Peyer's patch (tissue), 4 donors: ENCODE results near the gene AGBL4. TPM values are rescaled to one million over a fixed set of nuclear protein-coding genes. Genes with fewer than 3 reads are reported as not detected.
A peak's percentile ranks its signal among the peaks of the same experiment; 100 is the strongest.

ENCODE experiments used
- DNase-seq, 3 donors: peaks; one replicate each; pipeline ENCODE4 v3.0.0-alpha.2; 2017 to 2019
- H3K27ac ChIP-seq, 4 donors: fragments of 200-600 bp; sonication (generic); one replicate each; pipeline ENCODE4 v1.5.1; 2016 to 2019
- H3K27me3 ChIP-seq, 2 donors: fragments of 200-600 bp; sonication (generic); one replicate each; pipeline ENCODE4 v1.5.1; 2019
- H3K36me3 ChIP-seq, 3 donors: fragments of 200-600 bp; sonication (generic); one replicate each; pipeline ENCODE4 v1.5.1; 2016 to 2019
- H3K4me1 ChIP-seq, 4 donors: fragments of 200-600 bp; sonication (generic); one replicate each; pipeline ENCODE4 v1.5.1; 2016 to 2019
- H3K4me3 ChIP-seq, 4 donors: fragments of 200-600 bp; sonication (generic); 1 replicate in 3 of 4; 2 replicates in 1 of 4; pipeline ENCODE4 v1.5.1; 2016 to 2019; ENCODE audit warnings: mild to moderate bottlenecking in 1 of 4
- H3K9me3 ChIP-seq, 4 donors: fragments of 200-600 bp; sonication (generic); one replicate each; pipeline ENCODE4 v1.5.1; 2016 to 2019; ENCODE audit warnings: mild to moderate bottlenecking in 1 of 4
- POLR2A ChIP-seq, 2 donors: fragments of 450-650 bp; IDR thresholded peaks; one replicate each; pipeline ENCODE4 v1.5.1; 2017; ENCODE audit warnings: antibody characterized with exemption in 2 of 2, mild to moderate bottlenecking in 2 of 2, moderate library complexity in 2 of 2
- total RNA-seq, 4 donors: library from RNA; depleted of rRNA; stranded (reverse); fragments of >200 nt; gene quantifications; one replicate each; pipeline ENCODE4 v1.1.0, GENCODE V29; 2016
- TF ChIP-seq, protein P1 (sequence below), 6 experiments: fragments of 450-650 bp in 4 of 6; fragments of 200-600 bp in 2 of 6; sonication (generic) in 1 of 6; IDR thresholded peaks; one replicate each; pipeline ENCODE4 v1.5.1; 2017 to 2019; ENCODE audit warnings: antibody characterized with exemption in 6 of 6, mild to moderate bottlenecking in 3 of 6, moderate library complexity in 1 of 6

Gene AGBL4
- 1 to 10 TPM in 1 of 4 donors, not detected in 3; 2.5 TPM for total RNA-seq

DNA sequence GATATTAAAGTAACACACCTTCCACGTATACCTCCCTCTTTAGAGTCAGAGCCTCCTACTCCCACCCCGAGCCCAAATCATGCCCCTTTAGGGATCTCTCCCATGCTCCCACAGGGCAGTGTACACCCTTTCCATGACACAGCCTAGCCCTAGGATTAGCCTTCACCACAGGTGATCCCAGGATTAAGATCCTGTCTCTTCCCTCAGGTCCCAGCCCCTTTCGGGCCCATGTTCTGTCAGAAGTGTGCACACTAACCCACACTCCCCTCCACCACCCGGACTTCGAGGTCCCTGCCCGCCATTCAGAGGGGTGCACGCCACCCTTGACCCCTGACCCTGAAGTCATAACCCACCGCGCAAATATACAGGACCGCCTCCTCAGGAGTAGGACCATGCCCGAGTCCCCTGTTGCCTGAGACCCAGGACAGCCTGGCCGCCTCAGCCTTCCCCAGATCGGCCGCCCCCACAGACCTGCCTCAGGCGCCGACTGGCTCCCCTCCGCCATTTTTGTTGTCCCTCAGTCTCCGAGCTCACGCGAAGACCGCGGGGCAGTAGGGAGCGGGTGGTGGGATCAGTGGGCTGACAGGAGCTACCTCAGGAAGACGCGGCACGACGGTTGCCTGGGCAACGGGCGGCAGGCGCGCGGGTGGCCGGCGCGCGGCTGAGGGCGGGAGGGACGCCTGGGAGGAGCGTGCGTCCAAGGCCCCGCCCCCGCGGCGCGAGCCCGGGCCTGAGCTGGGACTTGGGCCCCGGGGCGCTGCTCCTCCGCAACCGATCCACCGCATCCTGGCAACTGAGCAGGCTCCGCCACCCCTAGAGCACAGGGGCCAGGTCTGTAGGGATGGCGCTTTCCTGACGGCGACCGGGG is at the start of gene AGBL4:
Gene AGBL4 (minus strand): TSS at position 663 of the 868 bp plus-strand sequence.
- peak within 1 kb of the TSS; percentile 4 to 56 (median 37) for H3K4me3 ChIP-seq
- H3K27me3 ChIP-seq: no peaks in the 10 kb centered on the region
- H3K9me3 ChIP-seq: no peaks in the 10 kb centered on the region
- H3K27ac ChIP-seq: no peak within 1 kb of the TSS
- no peaks in the 10 kb centered on the region for H3K36me3 ChIP-seq
- TF ChIP-seq, protein P1, sequence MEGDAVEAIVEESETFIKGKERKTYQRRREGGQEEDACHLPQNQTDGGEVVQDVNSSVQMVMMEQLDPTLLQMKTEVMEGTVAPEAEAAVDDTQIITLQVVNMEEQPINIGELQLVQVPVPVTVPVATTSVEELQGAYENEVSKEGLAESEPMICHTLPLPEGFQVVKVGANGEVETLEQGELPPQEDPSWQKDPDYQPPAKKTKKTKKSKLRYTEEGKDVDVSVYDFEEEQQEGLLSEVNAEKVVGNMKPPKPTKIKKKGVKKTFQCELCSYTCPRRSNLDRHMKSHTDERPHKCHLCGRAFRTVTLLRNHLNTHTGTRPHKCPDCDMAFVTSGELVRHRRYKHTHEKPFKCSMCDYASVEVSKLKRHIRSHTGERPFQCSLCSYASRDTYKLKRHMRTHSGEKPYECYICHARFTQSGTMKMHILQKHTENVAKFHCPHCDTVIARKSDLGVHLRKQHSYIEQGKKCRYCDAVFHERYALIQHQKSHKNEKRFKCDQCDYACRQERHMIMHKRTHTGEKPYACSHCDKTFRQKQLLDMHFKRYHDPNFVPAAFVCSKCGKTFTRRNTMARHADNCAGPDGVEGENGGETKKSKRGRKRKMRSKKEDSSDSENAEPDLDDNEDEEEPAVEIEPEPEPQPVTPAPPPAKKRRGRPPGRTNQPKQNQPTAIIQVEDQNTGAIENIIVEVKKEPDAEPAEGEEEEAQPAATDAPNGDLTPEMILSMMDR (IDR thresholded peaks at IDR 0.05): no peak
- DNase-seq: peak in 2 of 3 donors; percentile 54 to 63
- peaks cover 0 to 10% (median 0%) of the 10 kb centered on the region in 4 donors for H3K4me1 ChIP-seq

DNA sequence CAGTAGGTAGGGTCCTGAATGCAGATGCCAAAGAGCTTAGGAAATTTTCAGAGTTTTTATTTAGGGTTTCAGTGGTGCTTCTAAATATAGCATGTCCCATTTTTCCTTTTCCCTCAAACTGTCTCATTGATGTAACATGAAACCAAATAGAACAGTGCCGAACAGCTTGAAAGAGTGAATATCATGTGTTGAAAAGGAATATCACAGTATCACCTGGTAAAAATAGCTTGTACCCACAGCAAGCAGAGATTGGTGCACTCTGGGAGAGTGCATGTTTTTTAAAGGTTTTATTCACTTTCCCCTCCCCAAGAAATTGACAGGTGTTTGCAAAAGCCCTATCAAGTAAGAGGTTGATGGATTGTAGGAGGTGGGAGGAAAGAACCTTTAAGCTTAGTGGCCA is 43.1 kb upstream of the AGBL4 start:
- no peak overlapping the region for H3K27ac ChIP-seq
- no peak overlapping the region for H3K4me3 ChIP-seq
- no peaks in the 10 kb centered on the region for H3K36me3 ChIP-seq
- DNase-seq: no peak
- no peaks in the 10 kb centered on the region for H3K4me1 ChIP-seq
- H3K27me3 ChIP-seq: no peaks in the 10 kb centered on the region
- no peak for TF ChIP-seq POLR2A (IDR thresholded peaks at IDR 0.05)
- TF ChIP-seq, protein P1 (IDR thresholded peaks at IDR 0.05): no peak
- H3K9me3 ChIP-seq: no peaks in the 10 kb centered on the region

DNA sequence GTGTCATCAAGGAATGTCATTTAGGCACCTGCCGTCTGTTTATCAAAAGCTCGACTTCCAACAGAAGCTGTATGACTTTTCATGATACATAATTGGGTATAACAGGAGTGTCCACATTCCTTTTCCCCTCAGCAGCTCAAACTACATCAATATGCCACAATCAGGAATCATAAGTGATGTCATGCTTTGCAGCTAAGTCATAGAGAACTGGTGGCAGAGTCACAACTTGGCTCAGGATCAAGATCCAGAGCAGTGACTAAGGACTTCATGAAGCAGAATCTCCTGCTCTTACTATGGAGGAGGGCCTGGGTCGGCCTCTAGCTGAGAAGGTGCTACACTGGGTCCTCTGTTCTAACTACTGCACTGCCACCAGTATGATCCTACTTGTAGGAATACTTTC is 36.5 kb upstream of the AGBL4 start:
- H3K9me3 ChIP-seq: no peaks in the 10 kb centered on the region
- no peaks in the 10 kb centered on the region for H3K36me3 ChIP-seq
- H3K4me3 ChIP-seq: no peak overlapping the region
- no peaks in the 10 kb centered on the region for H3K4me1 ChIP-seq
- no peak overlapping the region for H3K27ac ChIP-seq
- H3K27me3 ChIP-seq: no peaks in the 10 kb centered on the region
- TF ChIP-seq POLR2A (IDR thresholded peaks at IDR 0.05): no peak
- TF ChIP-seq, protein P1 (IDR thresholded peaks at IDR 0.05): no peak
- no peak for DNase-seq

DNA sequence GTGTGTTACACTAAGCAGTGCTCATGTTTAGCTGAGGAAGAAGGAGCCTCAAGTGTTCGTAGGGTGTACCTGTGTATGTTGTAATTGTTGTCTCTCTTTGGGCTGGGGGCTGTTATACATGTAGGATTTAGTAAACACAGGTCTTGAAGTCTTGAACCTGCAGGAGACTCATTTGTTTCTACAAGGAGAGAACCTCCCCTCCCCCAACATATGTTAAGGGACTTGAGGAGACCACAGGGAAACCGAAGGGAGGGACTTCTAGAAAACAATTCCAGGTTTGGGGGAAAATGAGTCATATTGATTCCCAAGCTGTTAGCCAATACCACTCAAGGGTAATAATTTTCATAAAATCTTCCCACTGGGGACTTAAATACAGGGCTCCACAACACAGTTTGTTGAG is 25.0 kb upstream of the AGBL4 start:
- H3K27ac ChIP-seq: no peak overlapping the region

DNA sequence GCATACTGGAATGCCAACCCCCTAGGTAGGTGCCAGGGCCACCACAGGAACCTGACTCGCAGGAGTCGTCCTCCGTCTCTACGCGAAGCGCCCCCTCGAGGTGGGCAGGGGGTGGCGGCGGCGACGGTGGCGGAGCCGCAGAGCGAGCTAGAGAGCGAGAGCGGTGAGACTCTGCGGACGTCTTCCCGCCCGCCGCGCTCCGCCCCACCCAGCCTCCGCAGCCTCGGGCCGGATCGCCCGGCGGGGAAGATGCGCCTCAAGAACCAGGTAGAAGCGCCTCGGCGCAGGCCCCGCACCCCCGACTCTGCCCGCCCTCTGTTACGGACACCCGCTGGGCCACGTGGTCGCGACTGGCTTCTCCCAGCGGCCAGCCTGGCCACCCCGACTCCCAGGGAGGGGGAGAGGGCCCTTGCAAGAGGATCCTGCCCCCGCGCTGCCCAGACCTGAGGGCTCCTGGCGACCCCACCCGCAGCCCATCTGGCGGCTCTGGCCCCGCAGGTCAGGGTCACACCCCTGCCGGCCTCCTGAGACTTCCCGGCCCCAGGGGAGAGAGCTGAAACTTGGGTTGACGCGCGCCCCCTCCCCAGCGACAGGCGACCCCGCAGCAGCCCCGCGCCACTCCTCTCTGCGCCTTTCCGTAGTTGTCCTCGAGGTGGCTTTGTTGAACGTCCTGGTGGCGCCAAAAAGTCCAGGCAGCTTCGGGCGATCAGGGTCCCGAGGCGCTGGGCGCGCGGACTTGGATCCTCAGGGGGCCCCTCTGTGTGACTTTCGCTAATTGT is 24.4 kb upstream of the AGBL4 start:
- Histone ChIP-seq H3K36me3 (no peaks in the 10 kb centered on the region), H3K4me1 (no peaks in the 10 kb centered on the region), H3K27me3 (peaks cover 0 to 11% of the 10 kb centered on the region in 2 donors), H3K4me3 (peak overlapping the region in 2 of 4 donors; percentile 6 to 25), H3K27ac (no peak overlapping the region), H3K9me3 (no peaks in the 10 kb centered on the region)
- no peak for TF ChIP-seq POLR2A (IDR thresholded peaks at IDR 0.05)
- TF ChIP-seq, protein P1 (IDR thresholded peaks at IDR 0.05): no peak
- DNase-seq: peak in 1 of 3 donors; percentile 48

More for the DNA sequence above, 25.0 kb upstream of the AGBL4 start:
- TF ChIP-seq, protein P1 (IDR thresholded peaks at IDR 0.05): no peak
- TF ChIP-seq POLR2A (IDR thresholded peaks at IDR 0.05): no peak
- Histone ChIP-seq H3K9me3 (no peaks in the 10 kb centered on the region), H3K4me3 (no peak overlapping the region), H3K4me1 (no peaks in the 10 kb centered on the region), H3K27me3 (peaks cover 0 to 11% of the 10 kb centered on the region in 2 donors), H3K36me3 (no peaks in the 10 kb centered on the region)
- DNase-seq: no peak
